ENCODE results near the gene PIP5K1B.

- TF ChIP-seq CTCF (IDR thresholded peaks at IDR 0.05; ENCODE audit: low read length) (no peak), EZH2 (optimal IDR thresholded peaks at IDR 0.05; ENCODE audit: low read depth, low read length) (no peak)
These were observed 25.7 kb downstream of the PIP5K1B start for GRCh38 chr9:68730570-68731235.

Measured in MM.1S (cell line).